MM.1S (cell line): ENCODE data around the gene PKHD1.

Experiments
- DNase-seq: peaks from one replicate; pipeline ENCODE4 v3.0.0-alpha.2; 2015
- H2AFZ ChIP-seq: fragments of 300-600 bp; sonication (generic); 2 replicates; pipeline ENCODE4 v1.6.0; 2016; ENCODE audit warnings: antibody characterized with exemption, low read length
- H3F3A ChIP-seq: fragments of 300-600 bp; sonication (generic); 2 replicates; pipeline ENCODE4 v1.6.1; 2016; ENCODE audit warnings: mild to moderate bottlenecking, antibody characterized with exemption, low read length, moderate library complexity, mixed read lengths; ENCODE audit not compliant: insufficient read depth
- H3K27ac ChIP-seq: fragments of 300-600 bp; sonication (generic); 2 replicates; pipeline ENCODE4 v1.5.1; 2016; ENCODE audit warnings: mild to moderate bottlenecking, low read length
- H3K27me3 ChIP-seq: fragments of 300-600 bp; sonication (generic); replicated peaks from 2 replicates; pipeline ENCODE4 v1.6.0; 2016; ENCODE audit warnings: low read length; ENCODE audit not compliant: insufficient read depth
- H3K36me3 ChIP-seq: fragments of 300-600 bp; sonication (generic); replicated peaks from 2 replicates; pipeline ENCODE4 v1.6.1; 2016; ENCODE audit warnings: mild to moderate bottlenecking, low read length, mixed read lengths; ENCODE audit not compliant: insufficient read depth
- H3K4me1 ChIP-seq: fragments of 300-600 bp; sonication (generic); 2 replicates; pipeline ENCODE4 v1.6.1; 2016; ENCODE audit warnings: low read length, mixed read lengths
- H3K4me2 ChIP-seq: fragments of 300-600 bp; sonication (generic); 2 replicates; pipeline ENCODE4 v1.6.0; 2016; ENCODE audit warnings: low read depth, low read length
- H3K4me3 ChIP-seq: fragments of 300-600 bp; sonication (generic); 2 replicates; pipeline ENCODE4 v1.5.1; 2016; ENCODE audit warnings: low read length, mixed read lengths
- H3K79me2 ChIP-seq: fragments of 300-600 bp; sonication (generic); 2 replicates; pipeline ENCODE4 v1.6.1; 2016; ENCODE audit warnings: mixed run types, low read length, mixed read lengths
- H3K9ac ChIP-seq: fragments of 300-600 bp; sonication (generic); 2 replicates; pipeline ENCODE4 v1.6.1; 2016; ENCODE audit warnings: low read length, mixed read lengths
- H3K9me2 ChIP-seq: fragments of 300-600 bp; sonication (generic); replicated peaks from 2 replicates; pipeline ENCODE4 v1.6.1; 2016; ENCODE audit warnings: mild to moderate bottlenecking, low read length, mixed read lengths; ENCODE audit not compliant: insufficient read depth
- H3K9me3 ChIP-seq: fragments of 300-600 bp; sonication (generic); replicated peaks from 2 replicates; pipeline ENCODE4 v1.6.1; 2016; ENCODE audit warnings: mild to moderate bottlenecking, low read length, mixed read lengths; ENCODE audit not compliant: insufficient read depth
- H4K20me1 ChIP-seq: fragments of 300-600 bp; sonication (generic); 2 replicates; pipeline ENCODE4 v1.6.1; 2016; ENCODE audit warnings: mild to moderate bottlenecking, low read length, moderate library complexity, mixed read lengths; ENCODE audit not compliant: insufficient read depth
- EZH2 ChIP-seq: fragments of 300-600 bp; sonication (generic); optimal IDR thresholded peaks from 2 replicates; pipeline ENCODE3; 2017; ENCODE audit warnings: low read depth, mild to moderate bottlenecking, antibody characterized with exemption, low read length, mixed read lengths
- EZH2phosphoT487 ChIP-seq: fragments of 300-600 bp; sonication (generic); IDR thresholded peaks from 2 replicates; pipeline ENCODE4 v1.6.1; 2018; ENCODE audit warnings: antibody characterized with exemption, low read length
- TF ChIP-seq, protein P1 (sequence below): fragments of 300-600 bp; sonication (generic); IDR thresholded peaks from 2 replicates; pipeline ENCODE4 v1.5.1; 2016; ENCODE audit warnings: antibody characterized with exemption, low read length, mixed read lengths

Gene PKHD1

GRCh38 chr6:52125572-52125971 lies 38.2 kb upstream of the PKHD1 start:
- H4K20me1 ChIP-seq, result no peaks in the 10 kb centered on the region
- H3K9ac ChIP-seq, result no peak overlapping the region
- TF ChIP-seq EZH2, result no peak
- TF ChIP-seq, protein P1, sequence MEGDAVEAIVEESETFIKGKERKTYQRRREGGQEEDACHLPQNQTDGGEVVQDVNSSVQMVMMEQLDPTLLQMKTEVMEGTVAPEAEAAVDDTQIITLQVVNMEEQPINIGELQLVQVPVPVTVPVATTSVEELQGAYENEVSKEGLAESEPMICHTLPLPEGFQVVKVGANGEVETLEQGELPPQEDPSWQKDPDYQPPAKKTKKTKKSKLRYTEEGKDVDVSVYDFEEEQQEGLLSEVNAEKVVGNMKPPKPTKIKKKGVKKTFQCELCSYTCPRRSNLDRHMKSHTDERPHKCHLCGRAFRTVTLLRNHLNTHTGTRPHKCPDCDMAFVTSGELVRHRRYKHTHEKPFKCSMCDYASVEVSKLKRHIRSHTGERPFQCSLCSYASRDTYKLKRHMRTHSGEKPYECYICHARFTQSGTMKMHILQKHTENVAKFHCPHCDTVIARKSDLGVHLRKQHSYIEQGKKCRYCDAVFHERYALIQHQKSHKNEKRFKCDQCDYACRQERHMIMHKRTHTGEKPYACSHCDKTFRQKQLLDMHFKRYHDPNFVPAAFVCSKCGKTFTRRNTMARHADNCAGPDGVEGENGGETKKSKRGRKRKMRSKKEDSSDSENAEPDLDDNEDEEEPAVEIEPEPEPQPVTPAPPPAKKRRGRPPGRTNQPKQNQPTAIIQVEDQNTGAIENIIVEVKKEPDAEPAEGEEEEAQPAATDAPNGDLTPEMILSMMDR, result no peak
- no peak for TF ChIP-seq EZH2phosphoT487
- no peaks in the 10 kb centered on the region for H3K9me3 ChIP-seq
- H2AFZ ChIP-seq, result no peak overlapping the region
- no peak overlapping the region for H3K4me2 ChIP-seq
- no peaks in the 10 kb centered on the region for H3K79me2 ChIP-seq
- H3K4me1 ChIP-seq, result no peaks in the 10 kb centered on the region
- no peak for DNase-seq
- no peak overlapping the region for H3K4me3 ChIP-seq
- H3K9me2 ChIP-seq, result no peaks in the 10 kb centered on the region
- no peaks in the 10 kb centered on the region for H3K36me3 ChIP-seq
- H3F3A ChIP-seq, result no peaks in the 10 kb centered on the region
- H3K27me3 ChIP-seq, result no peaks in the 10 kb centered on the region
- no peak overlapping the region for H3K27ac ChIP-seq

DNA sequence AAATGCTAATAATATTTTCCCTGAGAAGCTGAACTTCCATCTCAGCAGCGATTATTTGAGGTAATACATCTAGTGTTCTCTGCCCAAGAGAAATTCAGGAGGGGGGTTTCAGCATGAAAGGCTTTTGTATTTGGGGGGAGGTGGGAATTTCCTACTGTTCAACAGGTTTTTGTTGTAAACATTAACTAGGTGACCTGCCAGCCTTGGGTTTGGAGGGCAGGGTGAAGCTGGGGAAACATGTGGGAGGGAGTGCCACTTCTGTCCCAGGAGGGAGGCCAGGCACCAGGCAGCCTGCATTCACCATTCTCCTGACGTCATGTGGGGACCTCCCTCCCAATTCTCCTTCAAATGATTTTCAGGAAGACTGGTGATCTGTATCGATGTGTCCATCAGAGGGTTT lies 37.7 kb upstream of the PKHD1 start:
- Histone ChIP-seq H3K4me1 (no peaks in the 10 kb centered on the region), H3K27me3 (no peaks in the 10 kb centered on the region), H3K36me3 (no peaks in the 10 kb centered on the region), H3K27ac (no peak overlapping the region), H3K79me2 (no peaks in the 10 kb centered on the region), H4K20me1 (no peaks in the 10 kb centered on the region), H3K9me2 (no peaks in the 10 kb centered on the region), H3K4me3 (no peak overlapping the region), H3K4me2 (no peak overlapping the region), H3K9ac (no peak overlapping the region), H3F3A (no peaks in the 10 kb centered on the region), H3K9me3 (no peaks in the 10 kb centered on the region), H2AFZ (no peak overlapping the region)
- no peak for DNase-seq
- TF ChIP-seq, protein P1, result no peak
- no peak for TF ChIP-seq EZH2
- TF ChIP-seq EZH2phosphoT487, result no peak

DNA sequence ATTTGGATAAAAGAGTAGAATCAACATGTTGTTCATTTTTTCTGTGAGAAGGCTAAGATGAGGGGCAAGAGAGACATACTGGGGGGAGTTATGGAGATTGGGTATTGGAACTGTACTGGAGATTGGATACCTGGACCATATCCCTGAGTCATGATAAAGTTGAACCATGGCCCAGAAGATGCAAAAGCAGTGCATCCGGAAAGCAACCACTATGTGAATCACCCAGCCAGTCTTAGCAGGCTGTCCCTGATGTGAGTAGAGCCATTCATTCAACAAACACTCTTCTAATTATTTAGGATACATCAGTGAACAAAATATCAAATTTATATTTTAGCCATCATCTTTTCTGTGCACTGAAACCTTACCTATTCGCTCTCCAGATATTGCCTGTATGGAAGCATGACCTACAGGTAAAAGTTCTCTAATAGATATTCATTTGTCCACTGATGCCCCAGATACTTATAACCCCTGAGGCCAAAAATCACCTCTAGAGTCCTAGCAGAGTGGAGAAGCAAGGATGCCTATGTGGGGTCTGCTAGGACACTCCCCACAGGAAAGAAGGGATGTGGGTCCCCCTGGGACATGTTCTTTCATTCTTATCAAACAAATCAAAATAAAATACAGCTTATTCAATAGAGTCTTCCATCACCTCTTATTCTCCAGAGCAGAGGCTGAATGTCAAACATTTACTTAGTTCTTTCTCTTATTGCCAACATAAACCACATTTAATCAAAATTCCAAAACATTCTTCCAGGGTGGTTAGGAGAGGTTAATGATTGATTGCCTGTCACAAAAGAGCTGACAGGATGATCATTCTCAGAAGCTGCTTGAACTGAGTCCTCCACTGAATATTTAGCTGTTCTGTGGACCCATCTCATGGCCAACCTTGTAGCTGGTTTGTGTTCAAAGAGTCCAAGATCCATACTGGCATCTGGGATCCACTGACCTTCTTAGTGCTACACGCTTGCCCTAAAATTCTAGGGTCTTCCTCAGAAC lies 37.0 kb upstream of the PKHD1 start:
- TF ChIP-seq EZH2phosphoT487, result no peak
- TF ChIP-seq, protein P1, result no peak
- TF ChIP-seq EZH2, result no peak
- H3K27ac ChIP-seq, result no peak overlapping the region
- no peaks in the 10 kb centered on the region for H3K9me3 ChIP-seq
- DNase-seq, result no peak
- H3K4me2 ChIP-seq, result no peak overlapping the region
- no peaks in the 10 kb centered on the region for H3K36me3 ChIP-seq
- H3F3A ChIP-seq, result no peaks in the 10 kb centered on the region
- no peaks in the 10 kb centered on the region for H4K20me1 ChIP-seq
- H3K4me1 ChIP-seq, result no peaks in the 10 kb centered on the region
- no peak overlapping the region for H2AFZ ChIP-seq
- no peaks in the 10 kb centered on the region for H3K79me2 ChIP-seq
- H3K9ac ChIP-seq, result no peak overlapping the region
- H3K9me2 ChIP-seq, result no peaks in the 10 kb centered on the region
- H3K4me3 ChIP-seq, result no peak overlapping the region
- H3K27me3 ChIP-seq, result no peaks in the 10 kb centered on the region
